Liver (tissue), 3 donors: ENCODE data around the gene GFRA1.

ENCODE experiments used
- CTCF ChIP-seq: fragments of 150-350 bp; IDR thresholded peaks from 2 replicates; pipeline ENCODE4 v1.5.1; 2017; ENCODE audit warnings: improper control_type of control experiment, low read depth, low read length; ENCODE audit not compliant: missing input control
- EGR1 ChIP-seq, 2 donors: IDR thresholded peaks; 2 replicates each; pipeline ENCODE4 v1.6.1; 2016 to 2018; ENCODE audit warnings: antibody characterized with exemption in 2 of 2, low read depth in 2 of 2
- FOXA1 ChIP-seq: IDR thresholded peaks from 2 replicates; pipeline ENCODE4 v1.6.1; 2016; ENCODE audit warnings: antibody characterized with exemption
- GABPA ChIP-seq, 2 donors: IDR thresholded peaks in 1 of 2; conservative IDR thresholded peaks in 1 of 2; 2 replicates each; pipeline ENCODE4 v1.6.1; 2016; ENCODE audit warnings: antibody characterized with exemption in 2 of 2, mild to moderate bottlenecking in 1 of 2, moderate library complexity in 1 of 2
- MAX ChIP-seq: IDR thresholded peaks from 2 replicates; pipeline ENCODE4 v1.6.1; 2016; ENCODE audit warnings: antibody characterized with exemption
- RAD21 ChIP-seq, 2 donors: IDR thresholded peaks; 2 replicates each; pipeline ENCODE4 v1.6.1; 2016; ENCODE audit warnings: antibody characterized with exemption in 2 of 2, mild to moderate bottlenecking in 2 of 2
- RXRA ChIP-seq, 2 donors: IDR thresholded peaks; 2 replicates each; pipeline ENCODE4 v1.6.1; 2017 to 2018; ENCODE audit warnings: antibody characterized with exemption in 2 of 2, mild to moderate bottlenecking in 1 of 2
- SP1 ChIP-seq: IDR thresholded peaks from 2 replicates; pipeline ENCODE4 v1.6.1; 2018; ENCODE audit warnings: antibody characterized with exemption, mild to moderate bottlenecking
- TAF1 ChIP-seq: conservative IDR thresholded peaks from 2 replicates; pipeline ENCODE4 v1.6.1; 2016; ENCODE audit warnings: antibody characterized with exemption, mild to moderate bottlenecking
- YY1 ChIP-seq: IDR thresholded peaks from 2 replicates; pipeline ENCODE4 v1.6.1; 2016; ENCODE audit warnings: antibody characterized with exemption, mild to moderate bottlenecking
- TF ChIP-seq, protein P1 (sequence below): IDR thresholded peaks from 2 replicates; pipeline ENCODE4 v1.6.1; 2016; ENCODE audit warnings: antibody characterized with exemption, mild to moderate bottlenecking
- donor health status: healthy.
- donor health status: healthy.

GRCh38 chr10:116080553-116080952, 192.5 kb downstream of the GFRA1 start:
- TF ChIP-seq TAF1: no peak
- TF ChIP-seq CTCF: no peak
- no peak for TF ChIP-seq RAD21 (IDR thresholded peaks at IDR 0.05)
- TF ChIP-seq, protein P1, sequence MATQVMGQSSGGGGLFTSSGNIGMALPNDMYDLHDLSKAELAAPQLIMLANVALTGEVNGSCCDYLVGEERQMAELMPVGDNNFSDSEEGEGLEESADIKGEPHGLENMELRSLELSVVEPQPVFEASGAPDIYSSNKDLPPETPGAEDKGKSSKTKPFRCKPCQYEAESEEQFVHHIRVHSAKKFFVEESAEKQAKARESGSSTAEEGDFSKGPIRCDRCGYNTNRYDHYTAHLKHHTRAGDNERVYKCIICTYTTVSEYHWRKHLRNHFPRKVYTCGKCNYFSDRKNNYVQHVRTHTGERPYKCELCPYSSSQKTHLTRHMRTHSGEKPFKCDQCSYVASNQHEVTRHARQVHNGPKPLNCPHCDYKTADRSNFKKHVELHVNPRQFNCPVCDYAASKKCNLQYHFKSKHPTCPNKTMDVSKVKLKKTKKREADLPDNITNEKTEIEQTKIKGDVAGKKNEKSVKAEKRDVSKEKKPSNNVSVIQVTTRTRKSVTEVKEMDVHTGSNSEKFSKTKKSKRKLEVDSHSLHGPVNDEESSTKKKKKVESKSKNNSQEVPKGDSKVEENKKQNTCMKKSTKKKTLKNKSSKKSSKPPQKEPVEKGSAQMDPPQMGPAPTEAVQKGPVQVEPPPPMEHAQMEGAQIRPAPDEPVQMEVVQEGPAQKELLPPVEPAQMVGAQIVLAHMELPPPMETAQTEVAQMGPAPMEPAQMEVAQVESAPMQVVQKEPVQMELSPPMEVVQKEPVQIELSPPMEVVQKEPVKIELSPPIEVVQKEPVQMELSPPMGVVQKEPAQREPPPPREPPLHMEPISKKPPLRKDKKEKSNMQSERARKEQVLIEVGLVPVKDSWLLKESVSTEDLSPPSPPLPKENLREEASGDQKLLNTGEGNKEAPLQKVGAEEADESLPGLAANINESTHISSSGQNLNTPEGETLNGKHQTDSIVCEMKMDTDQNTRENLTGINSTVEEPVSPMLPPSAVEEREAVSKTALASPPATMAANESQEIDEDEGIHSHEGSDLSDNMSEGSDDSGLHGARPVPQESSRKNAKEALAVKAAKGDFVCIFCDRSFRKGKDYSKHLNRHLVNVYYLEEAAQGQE: no peak
- TF ChIP-seq YY1: no peak
- TF ChIP-seq EGR1 (IDR thresholded peaks at IDR 0.05; ENCODE audit: low read depth in 2 of 2): no peak
- TF ChIP-seq MAX: no peak
- no peak for TF ChIP-seq SP1
- TF ChIP-seq FOXA1: no peak
- no peak for TF ChIP-seq GABPA (IDR thresholded peaks at IDR 0.05 in 1 of 2, conservative IDR thresholded peaks at IDR 0.05 in 1 of 2)
- TF ChIP-seq RXRA (IDR thresholded peaks at IDR 0.05): no peak
